ENCODE results near the gene TMEM255B.

Gene TMEM255B

DNA sequence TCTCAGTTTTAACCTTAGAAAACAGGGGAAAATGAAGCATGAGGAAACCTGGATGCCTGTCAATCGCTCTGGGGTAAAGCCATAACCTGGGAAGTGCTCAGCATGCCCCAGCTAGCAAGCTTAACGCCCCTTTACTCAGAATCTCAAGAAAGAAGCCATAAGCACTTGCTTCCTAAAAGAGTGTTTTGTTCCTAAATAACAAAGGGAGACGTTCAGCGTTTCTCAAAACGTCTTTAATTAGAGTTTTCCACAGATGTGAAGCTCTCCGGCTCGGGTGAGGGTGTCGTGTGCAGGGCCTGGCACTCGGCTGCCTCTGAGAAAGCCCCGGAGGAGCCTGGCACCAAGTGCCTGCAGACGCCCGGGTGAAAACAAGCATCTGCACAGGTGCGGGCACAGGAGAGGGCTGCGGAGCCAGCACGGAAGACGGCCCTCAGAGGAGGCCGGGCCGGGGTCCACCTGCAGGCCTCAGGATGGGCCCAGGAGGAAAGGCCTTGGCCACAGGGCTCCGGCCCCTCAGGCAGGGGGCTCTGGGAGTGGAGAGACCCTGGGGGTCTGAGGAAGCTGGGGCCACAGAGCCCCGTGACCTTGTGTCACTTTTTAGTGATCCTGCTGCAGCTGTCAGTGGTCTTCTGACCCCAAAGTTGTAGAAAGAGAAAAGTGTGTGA, 98.6 kb downstream of the TMEM255B start:
- TF ChIP-seq, protein P1, sequence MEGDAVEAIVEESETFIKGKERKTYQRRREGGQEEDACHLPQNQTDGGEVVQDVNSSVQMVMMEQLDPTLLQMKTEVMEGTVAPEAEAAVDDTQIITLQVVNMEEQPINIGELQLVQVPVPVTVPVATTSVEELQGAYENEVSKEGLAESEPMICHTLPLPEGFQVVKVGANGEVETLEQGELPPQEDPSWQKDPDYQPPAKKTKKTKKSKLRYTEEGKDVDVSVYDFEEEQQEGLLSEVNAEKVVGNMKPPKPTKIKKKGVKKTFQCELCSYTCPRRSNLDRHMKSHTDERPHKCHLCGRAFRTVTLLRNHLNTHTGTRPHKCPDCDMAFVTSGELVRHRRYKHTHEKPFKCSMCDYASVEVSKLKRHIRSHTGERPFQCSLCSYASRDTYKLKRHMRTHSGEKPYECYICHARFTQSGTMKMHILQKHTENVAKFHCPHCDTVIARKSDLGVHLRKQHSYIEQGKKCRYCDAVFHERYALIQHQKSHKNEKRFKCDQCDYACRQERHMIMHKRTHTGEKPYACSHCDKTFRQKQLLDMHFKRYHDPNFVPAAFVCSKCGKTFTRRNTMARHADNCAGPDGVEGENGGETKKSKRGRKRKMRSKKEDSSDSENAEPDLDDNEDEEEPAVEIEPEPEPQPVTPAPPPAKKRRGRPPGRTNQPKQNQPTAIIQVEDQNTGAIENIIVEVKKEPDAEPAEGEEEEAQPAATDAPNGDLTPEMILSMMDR (IDR thresholded peaks at IDR 0.05; ENCODE audit: insufficient read depth, low read depth, low read length, missing control alignments) = no peak
- DNase-seq (ENCODE audit: low read depth) = no peak
- H3K4me3 ChIP-seq (ENCODE audit: low read depth, low read length) = no peak overlapping the region

DNA sequence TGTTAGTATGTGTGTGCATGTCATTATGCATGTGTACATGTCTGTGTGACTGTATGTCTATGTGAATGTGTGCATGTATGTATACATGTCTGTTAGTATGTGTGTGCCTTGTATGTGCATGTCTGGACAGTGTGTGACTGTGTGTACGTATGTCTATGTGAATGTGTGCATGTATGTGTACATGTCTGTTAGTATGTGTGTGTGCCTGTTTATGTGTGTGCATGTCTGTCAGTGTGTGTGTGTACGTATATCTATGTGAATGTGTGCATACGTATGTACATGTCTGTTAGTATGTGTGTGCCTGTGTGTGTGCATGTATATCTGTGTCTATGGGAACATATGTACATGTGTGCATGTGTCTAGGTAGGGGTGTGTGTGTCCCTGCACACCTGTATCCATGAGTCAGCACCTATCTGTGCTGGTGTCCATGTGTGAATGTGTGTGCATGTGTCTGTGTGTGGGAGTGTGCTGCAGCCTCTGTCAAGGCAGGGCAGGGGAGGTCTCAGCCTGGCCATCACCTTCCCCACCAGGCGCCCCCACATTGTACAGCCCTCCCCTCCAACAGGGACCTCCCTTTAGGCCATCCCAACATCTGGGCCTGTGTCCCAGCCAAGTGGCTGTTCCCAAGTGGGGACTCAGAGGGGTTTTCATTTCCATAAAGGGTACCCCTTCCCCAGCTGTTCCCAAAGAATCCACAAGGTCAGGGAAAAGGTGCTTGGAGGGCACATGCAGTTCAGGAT, 100.5 kb downstream of the TMEM255B start:
- DNase-seq (ENCODE audit: low read depth) = no peak
- H3K4me3 ChIP-seq (ENCODE audit: low read depth, low read length) = no peak overlapping the region
- TF ChIP-seq, protein P1 (IDR thresholded peaks at IDR 0.05; ENCODE audit: insufficient read depth, low read depth, low read length, missing control alignments) = no peak

DNA sequence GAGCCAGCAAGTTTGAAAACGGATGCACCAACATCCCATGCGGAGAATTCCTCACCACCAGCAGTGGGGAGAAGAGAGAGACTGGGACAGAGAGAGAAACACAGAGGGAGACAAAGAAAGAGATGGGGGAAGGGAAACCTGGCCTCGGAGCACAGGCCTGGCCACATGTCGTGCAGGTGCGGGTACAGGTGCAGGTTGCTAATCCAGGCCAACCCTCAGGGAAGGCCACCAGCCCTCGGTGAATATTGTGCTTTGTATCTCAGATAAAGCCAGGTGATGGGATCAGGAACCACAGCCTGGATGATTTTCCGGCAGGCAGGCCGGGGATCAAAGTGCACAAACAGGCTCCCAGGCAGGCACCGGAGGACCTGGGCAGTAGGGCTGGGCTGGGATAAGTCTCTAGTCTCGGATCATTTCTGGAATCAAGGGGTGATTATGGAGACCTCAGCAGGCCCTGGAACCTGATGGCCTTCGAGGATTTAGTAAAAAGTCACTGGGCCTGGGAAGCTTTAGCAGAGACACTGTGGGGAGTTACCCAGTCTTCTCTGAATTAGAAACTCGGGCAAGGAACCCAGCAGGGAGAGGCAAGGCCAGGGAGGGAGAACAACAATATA, 101.1 kb downstream of the TMEM255B start:
- no peak overlapping the region for H3K4me3 ChIP-seq (ENCODE audit: low read depth, low read length)
- no peak for DNase-seq (ENCODE audit: low read depth)
- TF ChIP-seq, protein P1 (IDR thresholded peaks at IDR 0.05; ENCODE audit: insufficient read depth, low read depth, low read length, missing control alignments) = no peak

DNA sequence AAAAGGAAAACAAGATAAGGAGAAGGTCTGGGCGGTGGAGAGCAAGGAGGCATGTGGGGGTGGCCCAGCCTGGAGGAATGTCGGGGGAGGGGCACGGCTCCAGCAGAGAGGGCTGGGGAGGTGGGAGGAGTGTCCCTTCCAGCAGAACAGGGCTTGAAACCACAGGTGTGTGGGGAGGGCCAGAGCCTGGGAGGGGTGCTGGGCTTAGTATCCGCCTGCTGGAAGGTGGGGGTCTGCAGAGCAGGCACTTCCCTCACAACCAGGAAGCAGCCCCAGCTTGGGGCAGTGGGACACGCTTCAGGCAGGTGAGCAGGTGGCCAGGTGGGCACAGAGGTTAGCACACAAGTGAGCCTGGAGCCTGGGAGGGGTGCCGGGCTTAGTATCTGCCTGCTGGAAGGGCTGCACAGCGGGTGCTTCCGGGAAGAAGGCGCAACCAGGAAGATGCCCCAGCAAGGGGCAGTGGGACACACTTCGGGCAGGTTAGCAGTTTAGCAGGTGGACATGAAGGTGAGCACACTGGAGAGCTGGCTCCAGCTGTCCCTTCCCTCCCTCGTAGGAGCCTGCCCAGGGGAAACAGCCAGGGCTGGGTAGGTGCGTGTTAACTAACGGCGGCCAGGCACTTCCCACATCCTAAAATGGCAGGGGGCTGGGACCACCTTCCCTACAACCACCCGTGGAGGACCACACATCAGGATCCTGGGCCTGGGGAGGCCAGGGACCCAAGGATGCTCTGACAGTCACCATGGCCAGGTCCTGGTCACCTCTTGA, 101.8 kb downstream of the TMEM255B start:
- TF ChIP-seq, protein P1 (IDR thresholded peaks at IDR 0.05; ENCODE audit: insufficient read depth, low read depth, low read length, missing control alignments) = no peak
- no peak overlapping the region for H3K4me3 ChIP-seq (ENCODE audit: low read depth, low read length)
- DNase-seq (ENCODE audit: low read depth) = no peak

DNA sequence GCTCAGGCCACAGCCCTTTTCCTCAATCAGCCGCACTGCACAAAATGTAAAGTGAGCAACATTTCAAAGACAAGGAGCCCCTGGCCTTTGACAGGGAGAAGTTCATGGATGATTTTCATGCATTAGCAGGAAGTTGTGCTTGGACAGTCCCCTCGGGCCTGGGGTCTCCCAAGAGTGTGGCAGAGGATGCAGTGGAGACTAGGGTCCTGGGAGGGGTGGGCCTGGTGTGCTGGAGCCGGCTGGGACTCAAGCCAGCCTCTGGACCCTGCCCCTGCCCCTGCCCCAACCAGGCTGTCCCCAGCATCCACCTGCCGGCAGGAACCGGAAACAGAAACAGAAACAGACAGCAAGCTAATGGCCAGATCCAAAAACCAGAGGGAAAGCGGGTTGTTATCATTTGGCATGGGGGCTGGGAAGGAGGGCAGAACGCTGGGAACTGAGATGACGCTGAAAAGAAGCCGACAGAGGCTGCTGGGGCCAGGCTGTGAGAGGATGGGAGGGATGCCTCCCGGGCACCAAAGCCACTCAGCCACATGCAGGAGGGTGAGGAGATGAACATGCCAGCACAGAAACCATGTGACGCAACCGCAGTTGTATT, 102.5 kb downstream of the TMEM255B start:
- H3K4me3 ChIP-seq (ENCODE audit: low read depth, low read length) = no peak overlapping the region
- no peak for DNase-seq (ENCODE audit: low read depth)
- TF ChIP-seq, protein P1 (IDR thresholded peaks at IDR 0.05; ENCODE audit: insufficient read depth, low read depth, low read length, missing control alignments) = no peak

DNA sequence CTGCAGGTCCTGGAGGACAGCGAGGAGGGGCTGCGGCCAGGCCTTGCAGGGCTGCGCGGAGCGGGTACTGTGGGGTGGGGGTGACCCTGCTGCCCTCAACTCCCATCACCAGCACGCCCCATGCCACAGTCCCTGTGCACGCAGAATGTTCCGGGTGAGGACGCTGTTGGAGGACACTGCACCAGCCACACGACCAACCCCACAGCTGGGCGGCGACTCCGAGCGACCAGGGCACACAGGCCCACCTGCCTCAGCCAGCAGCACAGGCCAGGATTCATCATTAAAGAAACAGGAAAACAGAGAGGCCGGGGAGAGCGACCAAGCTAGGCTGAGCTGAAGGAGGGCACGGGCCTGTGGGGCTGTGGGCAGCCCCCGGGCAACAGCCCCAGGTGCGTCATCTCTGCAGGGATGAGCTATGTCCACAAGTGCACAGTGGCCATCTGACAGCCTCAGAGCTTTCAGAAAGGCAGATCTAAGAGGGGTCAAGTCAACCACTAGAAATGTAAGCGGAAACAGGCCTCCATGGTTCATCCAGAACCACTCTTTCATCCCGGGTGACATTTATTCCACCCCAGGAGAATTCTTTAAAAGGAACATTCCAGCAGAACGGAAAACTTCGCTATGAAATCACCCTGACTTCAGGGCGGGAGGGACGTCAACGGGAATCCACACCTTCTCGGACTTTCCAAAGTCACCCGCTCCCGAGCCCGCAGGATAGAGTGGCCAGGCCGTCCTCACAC, 103.3 kb downstream of the TMEM255B start:
- TF ChIP-seq, protein P1 (IDR thresholded peaks at IDR 0.05; ENCODE audit: insufficient read depth, low read depth, low read length, missing control alignments) = no peak

More for the DNA sequence above, 103.3 kb downstream of the TMEM255B start:
- no peak for DNase-seq (ENCODE audit: low read depth)
- H3K4me3 ChIP-seq (ENCODE audit: low read depth, low read length) = peak overlapping the region; percentile 59

Data from GM12865 (cell line).